ES-I3 (cell line): ENCODE results near the gene TET2.

Source experiments
- H3K36me3 ChIP-seq: 2 replicates; pipeline ENCODE4 v1.6.1; 2013; ENCODE audit warnings: mild to moderate bottlenecking, low read length, control low read depth, moderate library complexity; ENCODE audit not compliant: insufficient read depth
- H3K4me1 ChIP-seq: 2 replicates; pipeline ENCODE4 v1.6.1; 2013; ENCODE audit warnings: mild to moderate bottlenecking, control low read depth, low read length; ENCODE audit not compliant: insufficient read depth
- H3K9ac ChIP-seq: 2 replicates; pipeline ENCODE4 v1.6.1; 2013; ENCODE audit warnings: low read depth, mild to moderate bottlenecking, low read length, moderate library complexity
- H3K9me3 ChIP-seq: 2 replicates; pipeline ENCODE4 v1.6.1; 2013; ENCODE audit warnings: mild to moderate bottlenecking, low read length, moderate library complexity; ENCODE audit not compliant: control insufficient read depth, insufficient read depth

Gene TET2

GRCh38 chr4:105257817-105258495, 111.3 kb downstream of the TET2 start:
- H3K9ac ChIP-seq, result no peak overlapping the region
- H3K9me3 ChIP-seq, result no peaks in the 10 kb centered on the region
- no peaks in the 10 kb centered on the region for H3K4me1 ChIP-seq
- H3K36me3 ChIP-seq, result no peaks in the 10 kb centered on the region

GRCh38 chr4:105265689-105266088, 119.0 kb downstream of the TET2 start:
- no peaks in the 10 kb centered on the region for H3K9me3 ChIP-seq
- H3K4me1 ChIP-seq, result no peaks in the 10 kb centered on the region
- H3K9ac ChIP-seq, result no peak overlapping the region
- no peaks in the 10 kb centered on the region for H3K36me3 ChIP-seq

DNA sequence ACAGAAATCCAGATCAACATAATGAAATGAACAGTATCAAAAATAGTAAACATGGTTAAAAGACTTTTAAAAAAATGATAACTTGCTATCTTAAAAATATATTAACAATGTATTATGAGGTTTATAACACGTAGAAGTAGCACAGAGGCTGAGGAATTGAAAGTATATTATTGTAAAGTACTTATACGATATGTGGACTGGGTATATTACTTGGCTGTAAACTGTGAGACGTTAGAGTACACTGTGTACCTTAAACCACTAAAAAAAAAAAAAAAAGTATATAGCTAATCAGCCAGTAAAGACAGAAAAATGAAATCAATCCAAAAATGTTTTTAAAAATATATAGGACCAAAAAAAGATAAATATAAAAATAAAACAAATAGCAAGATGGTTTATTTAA, 120.6 kb downstream of the TET2 start:
- no peaks in the 10 kb centered on the region for H3K36me3 ChIP-seq
- H3K4me1 ChIP-seq, result no peaks in the 10 kb centered on the region
- H3K9ac ChIP-seq, result no peak overlapping the region
- H3K9me3 ChIP-seq, result no peaks in the 10 kb centered on the region

GRCh38 chr4:105272002-105272401, 125.3 kb downstream of the TET2 start:
- Histone ChIP-seq H3K9ac (no peak overlapping the region), H3K9me3 (no peaks in the 10 kb centered on the region), H3K4me1 (no peaks in the 10 kb centered on the region; the same call in 1 of the 2 replicates), H3K36me3 (no peaks in the 10 kb centered on the region)

DNA sequence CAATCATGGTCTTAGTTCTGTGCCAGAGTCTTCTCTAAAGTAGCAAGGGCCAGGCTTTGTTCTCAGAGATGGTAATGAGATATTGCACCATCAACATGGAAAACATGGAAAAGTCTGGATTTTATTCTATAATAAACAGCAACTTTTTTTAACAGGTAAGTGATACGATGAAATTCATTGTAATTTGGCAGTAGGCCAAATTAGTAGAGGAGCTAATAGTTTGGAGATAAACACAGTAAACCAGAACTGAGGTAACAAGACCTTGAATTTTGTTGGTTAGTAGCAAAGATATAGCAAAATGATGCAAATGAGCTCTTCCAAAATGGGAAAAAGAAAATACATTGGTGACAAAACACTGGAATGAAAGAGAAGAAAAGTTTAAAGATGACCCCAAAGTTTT, 126.6 kb downstream of the TET2 start:
- H3K4me1 ChIP-seq, result peaks cover 3% of the 10 kb centered on the region; the same call in 1 of the 2 replicates
- no peaks in the 10 kb centered on the region for H3K9me3 ChIP-seq
- H3K36me3 ChIP-seq, result no peaks in the 10 kb centered on the region
- no peak overlapping the region for H3K9ac ChIP-seq

DNA sequence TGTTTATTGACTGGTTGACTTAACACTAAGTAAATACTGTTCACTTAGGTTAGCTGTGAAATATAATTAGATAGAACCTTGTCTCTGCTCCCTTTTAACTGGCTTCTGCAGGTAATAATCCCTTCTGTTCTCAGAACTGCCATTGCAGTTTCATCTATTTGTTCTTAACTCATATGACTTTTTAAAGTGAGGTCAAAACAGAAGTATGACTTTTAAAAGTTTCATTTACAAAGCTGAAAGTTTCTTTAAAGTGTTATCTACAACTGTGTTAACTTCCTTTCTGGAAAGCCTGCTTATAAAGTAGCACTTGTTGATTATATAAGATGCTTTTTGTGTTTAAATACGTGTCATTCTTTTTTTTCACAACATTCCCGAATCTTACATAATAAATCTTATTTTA, 127.4 kb downstream of the TET2 start:
- H3K36me3 ChIP-seq, result no peaks in the 10 kb centered on the region
- H3K4me1 ChIP-seq, result peaks cover 3% of the 10 kb centered on the region; the same call in 1 of the 2 replicates
- H3K9me3 ChIP-seq, result no peaks in the 10 kb centered on the region
- H3K9ac ChIP-seq, result no peak overlapping the region

GRCh38 chr4:105274504-105274903, 127.8 kb downstream of the TET2 start:
- Histone ChIP-seq H3K9me3 (no peaks in the 10 kb centered on the region), H3K36me3 (no peaks in the 10 kb centered on the region), H3K4me1 (peaks cover 3% of the 10 kb centered on the region; the same call in 1 of the 2 replicates), H3K9ac (no peak overlapping the region)

DNA sequence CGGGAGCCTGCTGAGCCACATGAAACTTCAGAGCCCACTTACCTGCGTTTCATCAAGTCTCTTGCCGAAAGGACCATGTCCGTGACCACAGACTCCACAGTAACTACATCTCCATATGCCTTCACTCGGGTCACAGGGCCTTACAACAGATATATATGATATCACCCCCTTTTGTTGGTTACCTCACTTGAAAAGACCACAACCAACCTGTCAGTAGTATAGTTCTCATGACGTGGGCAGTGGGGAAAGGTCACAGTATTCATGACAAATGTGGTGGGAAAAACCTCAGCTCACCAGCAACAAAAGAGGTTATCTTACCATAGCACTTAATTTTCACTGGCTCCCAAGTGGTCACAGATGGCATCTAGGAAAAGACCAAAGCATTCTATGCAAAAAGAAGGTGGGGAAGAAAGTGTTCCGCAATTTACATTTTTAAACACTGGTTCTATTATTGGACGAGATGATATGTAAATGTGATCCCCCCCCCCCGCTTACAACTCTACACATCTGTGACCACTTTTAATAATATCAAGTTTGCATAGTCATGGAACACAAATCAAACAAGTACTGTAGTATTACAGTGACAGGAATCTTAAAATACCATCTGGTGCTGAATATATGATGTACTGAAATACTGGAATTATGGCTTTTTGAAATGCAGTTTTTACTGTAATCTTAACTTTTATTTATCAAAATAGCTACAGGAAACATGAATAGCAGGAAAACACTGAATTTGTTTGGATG, 129.9 kb downstream of the TET2 start:
- Histone ChIP-seq H3K36me3 (no peaks in the 10 kb centered on the region), H3K9me3 (no peaks in the 10 kb centered on the region), H3K9ac (no peak overlapping the region), H3K4me1 (peaks cover 3% of the 10 kb centered on the region; the same call in 1 of the 2 replicates)

GRCh38 chr4:105277702-105278101, 131.0 kb downstream of the TET2 start:
- H3K36me3 ChIP-seq, result no peaks in the 10 kb centered on the region
- H3K9ac ChIP-seq, result no peak overlapping the region
- H3K9me3 ChIP-seq, result no peaks in the 10 kb centered on the region
- peaks cover 3% of the 10 kb centered on the region; the same call in 1 of the 2 replicates for H3K4me1 ChIP-seq

DNA sequence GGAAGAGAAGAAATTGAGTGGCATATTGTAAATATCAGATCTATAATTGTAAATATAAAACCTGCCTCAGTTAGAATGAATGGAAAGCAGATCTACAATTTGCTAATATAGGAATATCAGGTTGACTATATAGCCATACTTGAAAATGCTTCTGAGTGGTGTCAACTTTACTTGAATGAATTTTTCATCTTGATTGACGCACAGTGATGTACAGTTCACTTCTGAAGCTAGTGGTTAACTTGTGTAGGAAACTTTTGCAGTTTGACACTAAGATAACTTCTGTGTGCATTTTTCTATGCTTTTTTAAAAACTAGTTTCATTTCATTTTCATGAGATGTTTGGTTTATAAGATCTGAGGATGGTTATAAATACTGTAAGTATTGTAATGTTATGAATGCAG, 132.6 kb downstream of the TET2 start:
- Histone ChIP-seq H3K4me1 (peaks cover 3% of the 10 kb centered on the region; the same call in 1 of the 2 replicates), H3K9ac (no peak overlapping the region), H3K9me3 (no peaks in the 10 kb centered on the region), H3K36me3 (no peaks in the 10 kb centered on the region)

GRCh38 chr4:105280338-105281123, 133.9 kb downstream of the TET2 start:
- Histone ChIP-seq H3K4me1 (peaks cover 3% of the 10 kb centered on the region; the same call in 1 of the 2 replicates), H3K9ac (no peak overlapping the region), H3K36me3 (no peaks in the 10 kb centered on the region), H3K9me3 (no peaks in the 10 kb centered on the region)

DNA sequence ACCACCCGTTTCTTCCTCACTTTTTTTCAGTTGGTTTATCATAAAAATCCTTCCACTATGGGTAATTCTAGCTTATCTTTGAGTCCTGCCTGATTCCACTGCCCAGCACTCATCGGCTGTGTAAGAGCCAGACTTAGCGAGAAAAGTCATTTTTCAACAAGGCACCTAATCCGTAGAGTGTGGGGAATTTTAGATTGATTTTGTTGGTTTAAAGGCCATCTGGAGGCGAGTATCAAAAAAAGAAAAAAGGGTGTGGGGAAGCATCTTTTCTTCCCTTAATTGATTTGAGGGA, 134.4 kb downstream of the TET2 start:
- Histone ChIP-seq H3K9ac (no peak overlapping the region), H3K4me1 (peaks cover 3% of the 10 kb centered on the region; the same call in 1 of the 2 replicates), H3K36me3 (no peaks in the 10 kb centered on the region), H3K9me3 (no peaks in the 10 kb centered on the region)

DNA sequence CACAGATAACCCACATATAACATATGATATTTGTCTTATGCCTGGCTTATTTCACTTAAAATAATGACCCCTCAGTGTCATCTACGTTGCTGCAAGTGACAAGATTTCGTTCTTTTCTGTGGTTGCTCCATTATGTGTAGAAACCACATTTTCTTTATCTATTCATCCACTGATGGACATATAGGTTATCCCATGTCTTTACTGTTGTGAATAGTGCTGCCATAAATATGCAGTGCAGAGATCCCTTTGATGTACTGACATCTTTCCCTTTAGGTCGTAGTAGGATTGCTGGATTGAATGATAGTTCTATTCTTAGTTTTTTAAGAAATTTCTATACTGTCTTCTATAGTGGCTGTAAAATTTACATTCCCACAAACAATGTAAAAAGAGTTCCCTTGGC, 135.8 kb downstream of the TET2 start:
- no peaks in the 10 kb centered on the region for H3K9me3 ChIP-seq
- H3K4me1 ChIP-seq, result peaks cover 1% of the 10 kb centered on the region; the same call in 1 of the 2 replicates
- H3K36me3 ChIP-seq, result no peaks in the 10 kb centered on the region
- H3K9ac ChIP-seq, result no peak overlapping the region

GRCh38 chr4:105283501-105283900, 136.8 kb downstream of the TET2 start:
- H3K4me1 ChIP-seq, result no peaks in the 10 kb centered on the region
- H3K9ac ChIP-seq, result no peak overlapping the region
- H3K36me3 ChIP-seq, result no peaks in the 10 kb centered on the region
- H3K9me3 ChIP-seq, result no peaks in the 10 kb centered on the region
